ENCODE results near the gene TRPC1. TPM values are rescaled to one million over a fixed set of nuclear protein-coding genes. Genes with fewer than 3 reads are reported as not detected.

Gene TRPC1
- total RNA-seq, 1 experiment from 2014 or later, result 18.6 TPM

- Histone ChIP-seq H3K9ac (ENCODE audit: extremely low read depth, insufficient read length, low read length) (no peak overlapping the region), H4K5ac (ENCODE audit: insufficient read length, low read depth, low read length) (no peak overlapping the region), H3T11ph (ENCODE audit: low read length) (no peak overlapping the region), H3K27ac (ENCODE audit: insufficient read length, low read depth, low read length) (no peak overlapping the region), H3K14ac (ENCODE audit: insufficient read depth, low read length) (no peak overlapping the region), H4K8ac (replicated peaks; ENCODE audit: insufficient read length, low read depth, low read length) (no peak overlapping the region), H3K56ac (ENCODE audit: insufficient read length, low read depth, low read length) (no peak overlapping the region), H4K20me1 (ENCODE audit: control insufficient read depth, insufficient read depth, insufficient read length) (no peaks in the 10 kb centered on the region), H3K4me1 (ENCODE audit: insufficient read depth, low read length) (no peaks in the 10 kb centered on the region), H2AFZ (ENCODE audit: low read length) (no peak overlapping the region), H2BK120ac (ENCODE audit: low read depth, low read length, poor library complexity, severe bottlenecking) (no peak overlapping the region), H3K4ac (ENCODE audit: low read depth, low read length) (no peak overlapping the region), H3K79me1 (ENCODE audit: insufficient read depth, low read depth, low read length, poor library complexity, severe bottlenecking) (no peaks in the 10 kb centered on the region), H3K18ac (ENCODE audit: insufficient read length, low read depth, low read length) (no peak overlapping the region), H3K79me2 (ENCODE audit: insufficient read depth, low read length) (no peaks in the 10 kb centered on the region), H3K9me3 (ENCODE audit: control insufficient read depth, low read depth, low read length) (no peaks in the 10 kb centered on the region), H3K4me2 (ENCODE audit: insufficient read depth, insufficient read length, low read length) (no peak overlapping the region), H2AK5ac (ENCODE audit: insufficient read length, low read length) (no peak overlapping the region), H2BK5ac (ENCODE audit: insufficient read length, low read length) (no peak overlapping the region), H3K23me2 (ENCODE audit: insufficient read length, low read depth, low read length, poor library complexity, severe bottlenecking) (no peaks in the 10 kb centered on the region), H3K27me3 (ENCODE audit: insufficient read depth, low read length) (no peaks in the 10 kb centered on the region), H2BK20ac (ENCODE audit: low read depth, low read length, poor library complexity, severe bottlenecking) (no peak overlapping the region), H2BK15ac (ENCODE audit: low read depth, low read length) (no peak overlapping the region), H3K23ac (ENCODE audit: insufficient read length, low read depth, low read length) (no peak overlapping the region), H4K91ac (ENCODE audit: insufficient read length, low read depth, low read length) (no peak overlapping the region), H2BK12ac (ENCODE audit: insufficient read length, low read depth, low read length) (no peak overlapping the region)
- H3K9me3 Mint-ChIP-seq, result peaks cover 0 to 6% of the 10 kb centered on the region in 2 experiments; a peak in 1 of 5 replicates
- H3K36me3 Mint-ChIP-seq (ENCODE audit: insufficient read depth in 1 of 3, low read depth in 3 of 3), result peaks cover 13 to 20% (median 17%) of the 10 kb centered on the region in 3 experiments
- no peak for DNase-seq
- no CpG with 5 or more reads among the region's 1 CpG for WGBS (ENCODE audit: extremely low coverage, insufficient read length, low lambda C conversion rate)
- no peaks in the 10 kb centered on the region for H3K27me3 Mint-ChIP-seq (ENCODE audit: low read depth)
- H3K4me3 Mint-ChIP-seq, result no peak overlapping the region
- no peak for TF ChIP-seq CTCF (conservative IDR thresholded peaks at IDR 0.05)
- no peaks in the 10 kb centered on the region for H3K4me1 Mint-ChIP-seq
- H3K27ac Mint-ChIP-seq, result no peak overlapping the region
Measured at GRCh38 chr3:142754494-142754893, 30.7 kb downstream of the TRPC1 start.
